ENCODE results near the gene OAF. TPM values are rescaled to one million over a fixed set of nuclear protein-coding genes. Genes with fewer than 3 reads are reported as not detected.
"Not testable (repeated sequence)": the region's sequence is repeated elsewhere in the genome, so short reads cannot be mapped to it uniquely, and the experiment has no call there.

The OAF gene
- total RNA-seq, 1 experiment from 2014 or later = 11.3 TPM

DNA sequence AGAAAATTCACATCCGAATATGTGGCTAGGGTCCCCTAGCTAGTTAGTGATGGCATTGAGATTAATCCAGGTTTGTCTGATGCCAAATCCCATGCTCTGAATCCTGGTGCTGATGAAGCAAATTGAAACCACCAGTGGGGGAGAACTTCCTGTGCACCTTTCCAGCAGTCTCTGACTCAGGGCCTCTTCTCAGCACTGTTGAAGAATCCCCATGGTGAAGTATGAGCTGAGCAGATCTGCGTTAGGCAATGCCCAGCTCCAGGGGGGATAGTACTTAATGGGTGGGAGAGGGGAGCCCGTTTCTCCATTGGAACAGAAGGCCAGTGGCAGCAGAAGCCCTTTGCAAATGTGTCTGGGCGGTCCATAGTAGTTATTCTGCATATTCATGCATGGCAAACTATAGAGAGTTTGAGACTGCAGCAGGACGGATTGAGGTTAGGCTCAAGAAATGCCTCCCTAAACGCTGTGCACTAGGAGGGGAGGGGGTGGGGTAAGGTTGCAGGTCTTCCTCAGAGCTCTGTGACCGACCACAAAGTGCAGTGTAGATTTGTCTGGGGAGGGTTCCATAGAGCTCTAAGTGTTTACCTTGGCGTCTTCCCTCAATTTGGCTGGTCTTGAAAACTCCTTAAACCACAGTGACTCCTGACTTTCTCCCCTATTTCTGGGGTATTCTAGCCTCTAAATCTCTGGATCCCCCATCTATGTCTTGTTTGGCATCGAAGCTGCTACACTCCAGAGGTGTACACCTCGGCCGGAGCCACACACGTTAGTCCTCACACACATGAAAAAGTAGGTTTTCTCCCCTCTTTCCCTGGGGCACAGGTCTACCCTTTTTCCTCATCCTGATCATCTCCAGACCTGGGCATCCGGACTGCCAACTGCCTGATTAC, 33.9 kb downstream of the OAF start:
- Mint-ChIP-seq H3K27me3 (ENCODE audit: unreplicated experiment) (peaks cover 98% of the 10 kb centered on the region), H3K36me3 (ENCODE audit: insufficient read depth, unreplicated experiment) (no peaks in the 10 kb centered on the region), H3K4me1 (ENCODE audit: low read depth, unreplicated experiment) (peaks cover 12% of the 10 kb centered on the region), H3K4me3 (ENCODE audit: low read depth, unreplicated experiment) (no peak overlapping the region), H3K27ac (ENCODE audit: unreplicated experiment) (no peak overlapping the region), H3K9me3 (ENCODE audit: low read depth, unreplicated experiment) (no peaks in the 10 kb centered on the region)
- TF ChIP-seq, protein P1, sequence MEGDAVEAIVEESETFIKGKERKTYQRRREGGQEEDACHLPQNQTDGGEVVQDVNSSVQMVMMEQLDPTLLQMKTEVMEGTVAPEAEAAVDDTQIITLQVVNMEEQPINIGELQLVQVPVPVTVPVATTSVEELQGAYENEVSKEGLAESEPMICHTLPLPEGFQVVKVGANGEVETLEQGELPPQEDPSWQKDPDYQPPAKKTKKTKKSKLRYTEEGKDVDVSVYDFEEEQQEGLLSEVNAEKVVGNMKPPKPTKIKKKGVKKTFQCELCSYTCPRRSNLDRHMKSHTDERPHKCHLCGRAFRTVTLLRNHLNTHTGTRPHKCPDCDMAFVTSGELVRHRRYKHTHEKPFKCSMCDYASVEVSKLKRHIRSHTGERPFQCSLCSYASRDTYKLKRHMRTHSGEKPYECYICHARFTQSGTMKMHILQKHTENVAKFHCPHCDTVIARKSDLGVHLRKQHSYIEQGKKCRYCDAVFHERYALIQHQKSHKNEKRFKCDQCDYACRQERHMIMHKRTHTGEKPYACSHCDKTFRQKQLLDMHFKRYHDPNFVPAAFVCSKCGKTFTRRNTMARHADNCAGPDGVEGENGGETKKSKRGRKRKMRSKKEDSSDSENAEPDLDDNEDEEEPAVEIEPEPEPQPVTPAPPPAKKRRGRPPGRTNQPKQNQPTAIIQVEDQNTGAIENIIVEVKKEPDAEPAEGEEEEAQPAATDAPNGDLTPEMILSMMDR (IDR thresholded peaks at IDR 0.05; ENCODE audit: unreplicated experiment) = no peak
- intact Hi-C loops (cut with micrococcal nuclease; ENCODE audit: unreplicated experiment) = no loop called here
- CTCF ChIA-PET = interaction anchor here (0.7 kb wide), 1 partner anchor 68 kb away, joined by 8 read pairs; no protein-coding TSS in a partner anchor
- no TSS peak for BruUV-seq (replicated peaks)
- DNase-seq = no peak

DNA sequence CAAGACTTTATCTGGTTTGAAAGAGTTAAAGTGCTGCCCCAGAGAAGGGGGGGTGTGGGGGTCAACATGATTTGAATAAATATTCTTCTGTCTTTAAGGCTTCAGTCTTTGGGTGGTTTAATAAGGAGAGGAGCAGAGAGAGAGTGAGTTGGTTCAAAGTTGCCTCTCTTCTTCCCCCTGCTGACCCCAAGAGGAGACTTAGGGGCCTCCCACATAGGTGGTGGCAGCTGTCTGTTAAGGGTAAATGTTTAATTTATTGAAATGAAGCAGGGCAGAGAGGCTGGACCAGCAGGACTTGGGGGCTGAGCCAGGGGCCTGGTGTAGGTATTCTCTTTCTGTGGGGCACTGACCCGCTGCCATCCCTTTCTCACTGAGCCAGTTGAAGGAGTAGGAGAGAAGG, 34.6 kb downstream of the OAF start:
- Mint-ChIP-seq H3K27me3 (ENCODE audit: unreplicated experiment) (peaks cover 98% of the 10 kb centered on the region), H3K36me3 (ENCODE audit: insufficient read depth, unreplicated experiment) (no peaks in the 10 kb centered on the region), H3K9me3 (ENCODE audit: low read depth, unreplicated experiment) (no peaks in the 10 kb centered on the region), H3K4me3 (ENCODE audit: low read depth, unreplicated experiment) (no peak overlapping the region), H3K4me1 (ENCODE audit: low read depth, unreplicated experiment) (peaks cover 12% of the 10 kb centered on the region), H3K27ac (ENCODE audit: unreplicated experiment) (no peak overlapping the region)
- no peak for DNase-seq
- intact Hi-C loops (cut with micrococcal nuclease; ENCODE audit: unreplicated experiment) = no loop called here
- TF ChIP-seq, protein P1 (IDR thresholded peaks at IDR 0.05; ENCODE audit: unreplicated experiment) = no peak
- no TSS peak for BruUV-seq (replicated peaks)
- CTCF ChIA-PET = no interaction called here

DNA sequence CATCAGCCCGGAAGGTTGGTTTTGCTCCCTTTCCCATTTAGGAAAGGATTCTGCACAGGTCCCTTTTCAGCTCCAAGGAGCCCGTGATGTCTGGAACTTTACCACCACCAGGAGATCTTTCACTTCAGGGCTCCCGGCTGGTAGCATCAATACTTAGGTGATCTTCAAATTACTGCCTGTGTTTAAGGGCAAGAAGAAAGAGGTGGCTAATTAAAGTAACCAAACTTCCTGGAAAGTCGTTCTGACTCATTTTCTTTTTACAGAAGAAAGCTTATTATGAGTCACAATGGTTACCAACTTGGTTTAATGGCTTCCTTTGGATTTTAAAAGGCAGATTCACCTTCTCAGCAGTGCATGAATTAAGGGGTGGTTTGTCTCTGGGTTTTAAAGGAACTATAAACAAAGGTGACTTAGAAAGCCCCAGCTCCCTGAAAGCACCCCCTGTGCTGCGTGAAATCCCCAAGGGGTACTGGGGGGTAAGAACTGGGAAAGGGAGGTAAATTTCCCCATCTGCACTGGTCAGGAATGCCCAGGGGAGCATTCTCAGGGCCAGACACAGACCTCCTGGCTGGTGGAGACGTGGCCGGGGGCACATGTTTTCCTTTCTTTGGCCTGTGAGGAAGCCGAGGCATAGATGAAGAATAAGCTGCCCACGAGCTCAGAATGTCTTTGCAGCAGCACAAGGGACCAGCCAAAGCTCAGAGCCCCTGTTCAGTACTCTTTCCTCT, 37.9 kb downstream of the OAF start:
- Mint-ChIP-seq H3K4me1 (ENCODE audit: low read depth, unreplicated experiment) (peaks cover 12% of the 10 kb centered on the region), H3K4me3 (ENCODE audit: low read depth, unreplicated experiment) (no peak overlapping the region), H3K27ac (ENCODE audit: unreplicated experiment) (no peak overlapping the region), H3K9me3 (ENCODE audit: low read depth, unreplicated experiment) (no peaks in the 10 kb centered on the region), H3K36me3 (ENCODE audit: insufficient read depth, unreplicated experiment) (no peaks in the 10 kb centered on the region), H3K27me3 (ENCODE audit: unreplicated experiment) (peaks cover 71% of the 10 kb centered on the region)
- BruUV-seq (replicated peaks) = no TSS peak
- CTCF ChIA-PET = interaction anchor here (0.9 kb wide), 1 partner anchor 56 kb away, joined by 3 read pairs; no protein-coding TSS in a partner anchor
- TF ChIP-seq, protein P1 (IDR thresholded peaks at IDR 0.05; ENCODE audit: unreplicated experiment) = no peak
- intact Hi-C loops (cut with micrococcal nuclease; ENCODE audit: unreplicated experiment) = no loop called here
- DNase-seq = no peak

DNA sequence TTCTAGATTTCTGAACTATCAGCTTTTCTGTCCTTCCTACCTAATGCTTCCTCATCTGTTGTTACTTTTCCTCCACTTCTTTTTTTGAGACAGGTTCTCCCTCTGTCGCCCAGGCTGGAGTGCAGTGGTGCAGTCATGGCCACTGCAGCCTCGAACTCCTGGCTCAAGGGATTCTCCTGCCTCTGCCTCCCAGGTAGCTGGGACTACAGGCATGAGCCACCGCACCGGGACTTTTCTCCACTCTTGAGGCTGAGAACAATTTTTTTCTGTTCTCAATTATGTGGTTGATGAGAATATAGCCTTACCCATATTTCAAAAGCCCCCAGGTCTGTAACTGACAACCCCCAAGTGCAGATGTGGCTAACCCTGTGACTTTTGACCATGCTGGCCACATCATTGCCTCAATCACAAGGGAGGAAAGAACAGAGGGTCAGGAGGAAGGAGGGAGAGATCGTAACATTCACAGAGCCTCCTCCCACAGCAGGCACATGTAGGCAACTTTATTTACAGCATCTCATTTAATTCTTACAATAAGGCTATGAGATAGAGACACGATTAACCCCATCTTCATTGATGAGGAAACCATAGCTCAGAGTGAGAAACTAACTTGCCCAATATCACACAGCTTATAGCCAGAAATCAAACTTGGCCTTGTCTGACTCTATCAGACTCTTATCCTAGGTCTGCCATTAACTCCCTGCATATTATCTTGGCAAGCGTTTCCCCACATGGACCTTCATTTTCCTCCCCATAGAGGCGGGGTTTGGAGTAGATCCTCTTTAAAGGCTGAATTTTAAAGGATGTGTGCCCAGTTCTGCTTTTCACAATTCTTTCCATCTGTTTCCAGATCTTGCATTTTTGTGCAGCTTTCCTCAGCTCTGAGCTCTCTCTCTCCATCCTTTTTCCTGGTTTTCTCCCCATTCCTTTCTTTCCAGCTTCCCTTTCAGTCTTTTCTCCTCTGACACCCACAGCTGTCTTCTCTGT, 38.7 kb downstream of the OAF start:
- H3K36me3 Mint-ChIP-seq (ENCODE audit: insufficient read depth, unreplicated experiment) = no peaks in the 10 kb centered on the region
- CTCF ChIA-PET = no interaction called here
- TF ChIP-seq, protein P1 (IDR thresholded peaks at IDR 0.05; ENCODE audit: unreplicated experiment) = no peak
- peaks cover 71% of the 10 kb centered on the region for H3K27me3 Mint-ChIP-seq (ENCODE audit: unreplicated experiment)
- intact Hi-C loops (cut with micrococcal nuclease; ENCODE audit: unreplicated experiment) = no loop called here
- no peak overlapping the region for H3K27ac Mint-ChIP-seq (ENCODE audit: unreplicated experiment)
- no TSS peak for BruUV-seq (replicated peaks)
- peaks cover 12% of the 10 kb centered on the region for H3K4me1 Mint-ChIP-seq (ENCODE audit: low read depth, unreplicated experiment)
- no peaks in the 10 kb centered on the region for H3K9me3 Mint-ChIP-seq (ENCODE audit: low read depth, unreplicated experiment)
- no peak for DNase-seq
- no peak overlapping the region for H3K4me3 Mint-ChIP-seq (ENCODE audit: low read depth, unreplicated experiment)

DNA sequence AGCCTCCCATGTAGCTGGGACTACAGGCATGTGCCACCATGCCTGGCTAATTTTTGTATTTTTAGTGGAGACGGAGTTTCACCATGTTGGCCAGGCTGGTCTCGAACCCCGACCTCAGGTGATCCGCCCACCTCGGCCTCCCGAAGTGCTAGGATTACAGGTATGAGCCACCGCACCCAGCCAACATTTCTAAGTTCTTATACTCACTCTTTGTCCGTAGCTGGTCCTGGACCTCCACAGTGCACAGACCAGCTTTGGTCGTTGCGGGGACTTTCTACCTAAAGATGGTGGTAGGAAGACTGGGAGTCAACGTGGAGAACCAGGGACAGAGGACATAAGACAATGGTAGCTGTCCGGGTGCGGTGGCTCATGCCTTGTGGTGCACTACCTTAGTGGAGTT, 42.5 kb downstream of the OAF start:
- peaks cover 71% of the 10 kb centered on the region for H3K27me3 Mint-ChIP-seq (ENCODE audit: unreplicated experiment)
- BruUV-seq (replicated peaks); intact Hi-C loops (cut with micrococcal nuclease; ENCODE audit: unreplicated experiment); H3K4me3 Mint-ChIP-seq (ENCODE audit: low read depth, unreplicated experiment); H3K36me3 Mint-ChIP-seq (ENCODE audit: insufficient read depth, unreplicated experiment); H3K9me3 Mint-ChIP-seq (ENCODE audit: low read depth, unreplicated experiment); DNase-seq; H3K27ac Mint-ChIP-seq (ENCODE audit: unreplicated experiment): not testable (repeated sequence)
- H3K4me1 Mint-ChIP-seq (ENCODE audit: low read depth, unreplicated experiment) = peaks cover 11% of the 10 kb centered on the region
- CTCF ChIA-PET = interaction anchor here (0.7 kb wide), 1 partner anchor 157 kb away, joined by 4 read pairs; no protein-coding TSS in a partner anchor
